Stimulated activated CD4-positive, alpha-beta T cell treated with anti-CD3 and anti-CD28 coated beads, Interleukin-4, amount 100 ng/mL, for 1 hour (primary cell): ENCODE results near the gene CFAP20DC.
"Not testable (repeated sequence)": the region's sequence is repeated elsewhere in the genome, so short reads cannot be mapped to it uniquely, and the experiment has no call there.

Experiments
- DNase-seq: peaks from one replicate; pipeline ENCODE4 v3.0.0-alpha.2; 2020

CFAP20DC gene

GRCh38 chr3:58864480-58864879, 185.3 kb downstream of the CFAP20DC start:
- DNase-seq: no peak

DNA sequence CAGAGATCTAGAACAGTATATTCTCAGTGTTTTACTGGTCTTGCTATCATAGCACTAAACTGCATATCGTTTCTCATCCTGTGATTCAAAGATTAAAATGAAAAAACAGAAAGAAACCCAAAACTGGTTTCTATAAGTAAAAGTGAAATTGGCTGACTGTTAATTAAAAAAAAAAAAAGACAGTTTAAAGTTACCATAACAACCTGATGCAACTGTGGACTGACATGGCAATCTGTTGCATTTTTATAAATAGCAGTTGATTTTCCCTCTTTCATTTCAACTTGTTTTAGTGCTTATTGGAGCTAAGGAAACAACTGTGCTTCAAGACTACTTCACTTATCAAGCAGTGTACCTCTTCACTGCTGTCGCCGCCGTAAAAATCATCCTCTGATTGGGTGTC, 186.6 kb downstream of the CFAP20DC start:
- no peak for DNase-seq

DNA sequence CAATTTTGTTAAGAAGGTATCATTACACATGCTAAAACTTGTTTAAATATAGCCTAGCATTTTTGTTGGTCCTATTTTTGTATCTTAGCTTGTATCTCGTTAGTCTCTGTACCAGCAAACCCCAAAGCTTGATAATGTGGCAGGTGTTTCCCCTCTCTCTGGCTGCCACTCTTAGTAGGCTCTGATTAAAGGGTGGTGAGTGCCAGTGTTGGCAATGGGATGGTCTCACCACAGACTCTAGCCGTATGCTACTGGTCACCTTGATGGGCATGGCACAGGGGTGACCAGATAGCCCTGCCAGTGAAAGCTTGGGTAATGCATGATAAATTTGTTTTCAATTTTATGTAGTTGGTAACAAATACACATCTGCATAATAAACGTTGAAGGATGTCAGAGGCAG, 188.3 kb downstream of the CFAP20DC start:
- DNase-seq: no peak

DNA sequence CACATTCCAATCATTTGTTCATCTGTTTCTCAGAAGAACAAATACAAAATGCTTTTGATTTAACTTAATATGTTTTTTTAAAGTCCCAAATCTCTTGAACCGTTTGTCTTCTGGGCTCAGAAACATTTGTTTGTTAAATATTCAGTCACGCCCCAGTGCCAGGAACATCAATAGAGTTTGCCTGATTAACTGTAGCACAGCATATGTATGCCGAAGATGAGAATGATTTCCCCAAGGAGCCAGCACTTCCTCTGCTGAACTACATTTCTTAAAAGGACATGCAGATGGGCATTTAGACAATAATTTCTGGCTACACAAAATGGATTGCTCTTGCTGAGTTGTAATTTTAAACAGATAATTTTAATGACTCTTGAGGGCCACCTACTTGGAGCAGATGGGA, 191.7 kb downstream of the CFAP20DC start:
- DNase-seq: no peak

- DNase-seq: no peak
These were observed 192.4 kb downstream of the CFAP20DC start for GRCh38 chr3:58857402-58857801.

GRCh38 chr3:58848826-58849225, 201.0 kb downstream of the CFAP20DC start:
- DNase-seq: no peak

GRCh38 chr3:58842050-58842747, 207.6 kb downstream of the CFAP20DC start:
- not testable (repeated sequence) for DNase-seq

GRCh38 chr3:58840949-58841348, 208.9 kb downstream of the CFAP20DC start:
- no peak for DNase-seq

- DNase-seq: no peak
These were observed 209.9 kb downstream of the CFAP20DC start for GRCh38 chr3:58839964-58840363.

DNA sequence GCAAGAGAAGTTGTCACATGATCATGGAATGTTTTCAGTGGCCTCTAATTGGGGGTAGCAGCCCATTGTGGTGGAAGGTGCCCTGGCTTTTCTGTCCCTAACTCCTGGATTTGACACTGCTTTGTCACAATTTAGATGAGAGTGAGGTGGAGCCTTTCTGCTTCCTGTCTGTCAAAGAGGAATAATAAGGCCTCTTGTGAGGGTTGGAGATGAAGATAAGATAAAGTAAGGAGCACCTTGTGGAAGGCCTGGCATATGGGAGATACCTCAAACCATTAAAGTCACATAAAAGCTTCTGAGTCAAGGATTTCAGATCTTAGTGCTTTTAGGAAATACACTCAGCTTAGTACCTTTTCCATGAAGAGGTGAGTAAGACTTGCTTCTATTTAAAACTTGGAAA, 210.6 kb downstream of the CFAP20DC start:
- DNase-seq: no peak

GRCh38 chr3:58837856-58838255, 212.0 kb downstream of the CFAP20DC start:
- DNase-seq: no peak

- DNase-seq: no peak
These were observed 212.5 kb downstream of the CFAP20DC start for GRCh38 chr3:58837141-58837843.

GRCh38 chr3:58835086-58835485, 214.7 kb downstream of the CFAP20DC start:
- DNase-seq: no peak

- no peak for DNase-seq
These were observed 216.3 kb downstream of the CFAP20DC start for GRCh38 chr3:58833491-58833890.

- no peak for DNase-seq
These were observed 220.4 kb downstream of the CFAP20DC start for GRCh38 chr3:58829321-58830000.

- no peak for DNase-seq
These were observed 225.0 kb downstream of the CFAP20DC start for GRCh38 chr3:58824777-58825176.

GRCh38 chr3:58824285-58824684, 225.5 kb downstream of the CFAP20DC start:
- DNase-seq: peak; percentile 4

- DNase-seq: not testable (repeated sequence)
These were observed 243.1 kb downstream of the CFAP20DC start for GRCh38 chr3:58806551-58807244.

DNA sequence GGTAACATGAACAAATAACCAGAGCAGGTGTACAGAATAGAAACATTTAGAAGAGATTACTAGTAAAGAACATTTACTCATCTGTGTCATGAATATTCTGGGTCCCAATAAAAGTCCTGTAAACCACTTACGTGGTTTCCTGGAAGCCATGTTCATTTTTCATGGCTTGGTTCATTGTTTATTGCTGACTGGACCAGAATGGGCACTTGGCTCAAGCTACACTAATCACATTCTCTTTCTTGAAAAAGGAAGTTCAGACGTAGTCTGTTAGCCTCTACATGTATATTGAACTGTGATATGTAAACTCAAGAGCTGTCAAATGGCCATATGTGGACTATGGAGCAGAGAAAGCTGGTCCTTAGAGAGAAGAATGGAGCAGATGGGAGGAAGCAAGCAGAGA, 244.9 kb downstream of the CFAP20DC start:
- DNase-seq: no peak

DNA sequence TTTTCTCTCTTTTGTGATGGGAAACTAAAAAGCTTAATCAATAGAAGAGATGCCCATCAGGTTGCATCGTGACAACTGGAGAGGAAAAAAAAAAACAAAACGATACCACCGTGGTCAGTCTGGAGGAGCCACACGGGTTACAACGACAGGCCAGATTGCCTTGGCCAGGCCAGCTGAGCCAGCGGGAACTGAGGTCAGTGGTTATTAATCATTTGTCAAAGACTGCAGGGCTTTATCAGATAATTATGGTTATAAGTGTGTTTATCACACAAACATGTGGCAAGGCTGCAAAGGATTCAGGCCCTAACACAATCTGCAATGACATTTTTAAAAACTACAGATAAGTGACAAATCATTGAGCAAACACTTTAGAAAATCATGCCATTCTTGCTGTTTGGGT, 248.3 kb downstream of the CFAP20DC start:
- DNase-seq: no peak

GRCh38 chr3:58800940-58801339, 248.9 kb downstream of the CFAP20DC start:
- DNase-seq: no peak

DNA sequence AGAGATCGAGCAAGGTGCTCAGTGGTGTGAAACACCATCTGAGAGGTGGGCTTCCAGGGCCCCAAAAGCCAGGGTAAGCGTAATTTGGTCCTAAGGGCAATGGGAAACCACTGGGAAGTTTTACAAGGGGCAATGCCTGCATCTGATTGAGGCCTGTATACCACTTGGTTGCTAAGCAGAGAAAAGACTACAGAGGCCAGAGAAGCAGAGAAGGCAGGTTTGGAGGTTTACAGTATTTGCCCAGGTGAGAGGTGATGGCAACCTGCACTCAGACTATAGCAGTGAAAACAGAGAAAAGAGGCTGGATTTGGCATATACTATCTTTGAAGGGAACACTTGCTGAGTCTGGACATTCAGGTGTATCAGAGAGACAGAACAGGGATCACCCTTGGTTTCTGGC, 249.8 kb downstream of the CFAP20DC start:
- DNase-seq: no peak

DNA sequence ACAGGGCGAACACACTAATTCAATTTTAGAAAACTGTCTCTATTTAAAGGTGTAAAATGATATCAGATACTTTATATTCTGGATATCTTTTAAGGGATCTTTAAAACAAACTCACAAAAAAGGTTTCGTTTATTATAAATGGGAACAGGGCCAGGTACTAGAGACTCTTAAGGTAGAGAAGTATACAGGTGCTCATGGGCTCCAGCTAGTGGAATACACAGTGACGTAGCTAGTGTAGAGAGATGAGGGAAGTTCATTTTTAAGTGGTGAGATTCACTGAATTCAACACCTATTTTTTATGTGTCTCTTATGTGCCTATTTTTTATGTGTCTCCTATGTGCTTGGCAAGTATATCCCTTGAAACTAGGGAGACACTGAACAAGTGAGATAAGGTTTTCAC, 250.6 kb downstream of the CFAP20DC start:
- DNase-seq: no peak
